ENCODE results near the gene MAST4.
"Not testable (repeated sequence)": the region's sequence is repeated elsewhere in the genome, so short reads cannot be mapped to it uniquely, and the experiment has no call there.

The MAST4 gene

GRCh38 chr5:66747607-66748006 is 151.4 kb downstream of the MAST4 start:
- DNase-seq = no peak

- not testable (repeated sequence) for DNase-seq
Measured at GRCh38 chr5:66752668-66753067, 156.5 kb downstream of the MAST4 start.

- peak in 1 of 5 experiments; percentile 29 for DNase-seq
Measured at GRCh38 chr5:66757219-66757833, 161.1 kb downstream of the MAST4 start.

DNA sequence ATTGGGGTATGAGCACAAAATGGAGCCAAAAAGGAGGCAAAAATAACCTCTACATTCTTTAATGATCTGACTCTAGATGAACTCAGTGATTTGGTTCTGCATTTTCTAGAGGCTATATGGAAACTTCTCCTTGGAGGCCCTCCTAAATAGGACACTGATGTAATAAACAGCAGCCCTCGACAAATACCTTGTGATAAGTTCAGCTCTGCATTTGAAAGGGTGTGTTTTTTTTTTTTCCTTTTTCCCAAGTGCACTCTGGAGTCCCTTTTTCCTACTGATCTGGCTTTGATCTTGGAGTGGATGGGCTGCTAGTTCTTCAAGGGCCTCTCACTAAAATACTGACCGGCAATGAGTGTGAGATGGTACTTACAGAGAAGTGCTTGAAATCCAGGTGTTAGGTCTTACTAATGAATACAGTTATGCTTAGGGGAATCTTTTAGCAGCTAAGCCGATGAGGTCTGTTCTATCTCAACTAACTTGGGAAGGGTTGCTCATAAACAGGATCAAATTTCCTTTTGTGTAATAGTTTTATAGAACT is 161.7 kb downstream of the MAST4 start:
- DNase-seq = no peak

- DNase-seq = no peak
Measured at GRCh38 chr5:66769030-66769733, 173.0 kb downstream of the MAST4 start.

DNA sequence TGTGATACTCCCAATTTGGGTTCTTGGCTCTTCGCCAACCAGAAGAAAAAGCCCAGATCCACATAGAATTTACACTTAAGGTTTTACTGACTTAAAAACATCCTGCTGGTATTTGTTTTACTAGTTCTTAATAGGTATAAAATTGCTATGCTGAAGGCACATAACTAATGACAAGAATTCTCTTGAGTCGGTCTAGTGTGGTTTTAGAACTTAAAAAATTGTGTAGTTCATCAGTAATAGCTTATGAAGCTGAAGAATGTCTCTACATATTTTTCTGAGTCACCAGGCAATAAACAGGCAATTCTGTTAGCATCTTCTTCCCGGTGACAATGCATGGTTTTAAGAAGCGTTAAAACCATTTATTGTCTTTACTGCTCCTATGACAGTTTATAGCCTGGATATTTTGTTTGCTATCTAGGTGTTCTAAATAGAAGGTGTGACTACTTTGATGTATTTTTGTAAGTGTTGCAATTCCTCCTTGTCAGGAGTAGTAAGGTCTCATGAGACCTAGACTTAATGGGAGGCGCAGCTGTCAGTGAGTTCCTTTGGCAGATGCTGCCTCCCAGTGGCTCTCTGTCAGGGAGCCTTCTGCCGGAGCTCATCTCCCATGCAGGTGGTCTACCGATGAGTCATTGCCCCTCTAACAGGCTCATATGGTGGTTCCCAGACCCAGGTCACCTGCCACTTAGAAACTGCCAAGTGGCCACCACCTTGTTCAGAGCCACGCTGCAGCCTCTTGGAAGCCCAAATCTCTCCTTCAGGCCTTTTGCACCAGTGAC is 173.8 kb downstream of the MAST4 start:
- DNase-seq = no peak

GRCh38 chr5:66777868-66778267 is 181.7 kb downstream of the MAST4 start:
- DNase-seq = no peak

DNA sequence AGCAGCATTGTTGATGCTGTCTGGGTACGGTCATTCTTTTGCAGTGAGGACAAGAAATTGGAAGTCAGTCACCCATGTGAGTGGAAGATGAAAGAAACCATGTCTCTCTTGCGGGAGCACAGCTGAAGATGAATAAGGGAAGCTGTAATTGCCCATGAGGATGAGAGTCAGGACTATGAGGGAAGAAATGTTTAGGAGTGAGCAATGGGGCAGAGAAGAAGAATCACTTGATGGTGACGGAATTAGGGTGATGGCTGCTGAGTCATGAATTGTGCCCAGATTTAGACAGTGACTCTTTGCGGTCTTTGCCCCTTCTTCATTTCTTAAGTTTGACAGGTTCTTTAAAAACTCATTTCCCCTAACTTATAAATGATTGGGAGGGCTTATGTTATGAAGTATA is 183.3 kb downstream of the MAST4 start:
- DNase-seq = no peak

- DNase-seq = no peak
Measured at GRCh38 chr5:66788556-66788955, 192.4 kb downstream of the MAST4 start.

DNA sequence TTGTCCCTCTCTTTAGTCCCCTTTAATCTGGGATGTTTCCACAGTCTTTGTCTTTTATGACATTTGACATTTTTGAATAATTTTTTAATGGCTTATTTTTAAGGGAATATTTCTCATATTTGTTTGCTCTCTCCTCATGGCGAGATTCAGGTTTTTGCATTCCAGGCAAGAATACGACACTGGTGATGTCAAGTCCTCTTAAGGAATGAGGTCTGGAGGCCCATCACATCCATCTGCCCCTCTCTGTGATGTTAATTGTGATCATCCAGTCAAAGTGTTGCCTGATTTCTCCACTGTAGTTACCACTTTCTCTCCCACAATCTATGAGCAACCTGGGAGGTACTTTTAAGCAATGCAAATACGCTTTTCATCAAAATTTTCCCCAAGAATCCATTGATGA is 193.2 kb downstream of the MAST4 start:
- DNase-seq = no peak

GRCh38 chr5:66793049-66793448 is 196.9 kb downstream of the MAST4 start:
- DNase-seq = no peak

DNA sequence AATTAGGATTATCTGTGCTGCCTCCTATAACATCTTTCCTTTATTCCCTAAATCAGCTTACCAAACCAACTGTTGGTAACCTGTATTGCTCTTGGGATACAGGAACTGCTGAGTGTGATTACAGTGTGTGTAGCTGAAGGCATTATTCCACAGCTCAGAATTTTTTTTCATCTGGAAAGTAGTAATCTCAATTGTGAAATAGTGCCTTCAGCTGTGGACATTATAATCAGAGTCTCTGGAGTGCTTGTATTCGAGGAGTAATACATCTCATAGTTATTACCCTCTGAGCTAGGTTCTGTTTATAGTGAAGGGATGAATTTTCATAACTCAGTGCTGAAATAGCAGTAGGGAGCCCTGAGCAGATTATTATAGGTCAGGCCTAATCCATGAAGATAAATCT is 199.5 kb downstream of the MAST4 start:
- DNase-seq = no peak

DNA sequence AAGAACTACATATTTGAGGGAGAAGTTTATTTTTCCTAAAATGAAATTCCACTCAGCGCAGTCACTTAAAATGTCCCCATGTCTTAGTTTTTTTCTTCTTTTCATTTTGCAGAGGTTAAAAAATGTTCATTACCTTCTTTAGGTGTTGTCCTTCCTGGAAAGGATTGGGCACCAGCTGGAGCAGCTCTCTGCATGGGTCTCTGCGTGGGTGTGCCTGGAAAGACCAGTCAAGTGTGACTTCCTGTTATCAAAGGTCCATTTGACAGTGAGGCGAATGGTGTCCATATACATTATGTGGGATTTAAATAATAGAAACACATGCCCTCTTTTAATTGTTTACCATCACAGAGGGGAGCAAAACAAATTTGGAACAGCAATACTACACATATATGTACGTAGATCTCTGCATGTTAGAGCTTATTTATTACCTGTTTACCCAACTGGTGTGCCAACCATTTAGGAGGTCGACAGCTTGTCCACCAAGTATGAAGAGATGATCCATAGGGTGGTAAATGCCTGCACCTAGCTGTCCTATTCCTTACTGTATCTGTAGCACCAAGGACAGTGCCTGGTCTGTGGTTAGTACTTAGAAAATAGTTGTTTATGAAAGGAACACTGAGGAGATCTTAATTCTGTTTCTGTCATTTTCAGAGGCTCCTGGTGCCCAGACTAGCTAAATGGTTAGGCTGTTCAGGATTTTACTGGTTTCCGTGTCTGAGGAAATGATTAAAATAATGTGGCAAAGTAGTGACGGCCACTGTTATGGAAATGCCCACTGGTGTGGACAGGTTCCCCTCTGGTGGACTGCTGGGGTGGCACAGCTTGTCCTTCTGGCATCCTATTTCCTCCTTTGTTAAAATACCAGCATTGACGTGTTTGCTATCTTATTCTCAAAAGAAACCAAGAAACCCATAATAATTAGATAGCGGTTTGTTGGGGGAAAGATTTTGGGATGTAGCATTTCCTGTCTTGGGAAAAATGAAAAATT is 200.4 kb downstream of the MAST4 start:
- no peak for DNase-seq

DNA sequence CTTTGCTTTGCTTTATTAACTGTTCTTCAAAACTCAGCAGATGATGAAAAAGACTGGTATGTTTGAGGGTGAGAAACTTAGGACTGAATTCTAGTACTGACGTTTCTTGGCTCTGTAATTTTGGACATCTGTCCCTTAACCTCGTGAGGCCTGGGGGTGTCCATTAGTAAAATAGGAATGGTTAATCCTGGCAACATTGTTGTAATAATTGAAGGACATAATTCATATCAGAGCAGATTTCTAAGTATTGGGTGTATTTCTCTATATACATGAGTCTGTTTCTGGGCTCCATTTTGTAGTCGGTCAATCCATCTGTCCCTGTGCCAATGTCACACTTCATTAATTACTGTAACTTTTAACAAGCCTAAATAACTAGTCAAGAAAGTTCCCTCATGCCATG is 206.7 kb downstream of the MAST4 start:
- no peak for DNase-seq

DNA sequence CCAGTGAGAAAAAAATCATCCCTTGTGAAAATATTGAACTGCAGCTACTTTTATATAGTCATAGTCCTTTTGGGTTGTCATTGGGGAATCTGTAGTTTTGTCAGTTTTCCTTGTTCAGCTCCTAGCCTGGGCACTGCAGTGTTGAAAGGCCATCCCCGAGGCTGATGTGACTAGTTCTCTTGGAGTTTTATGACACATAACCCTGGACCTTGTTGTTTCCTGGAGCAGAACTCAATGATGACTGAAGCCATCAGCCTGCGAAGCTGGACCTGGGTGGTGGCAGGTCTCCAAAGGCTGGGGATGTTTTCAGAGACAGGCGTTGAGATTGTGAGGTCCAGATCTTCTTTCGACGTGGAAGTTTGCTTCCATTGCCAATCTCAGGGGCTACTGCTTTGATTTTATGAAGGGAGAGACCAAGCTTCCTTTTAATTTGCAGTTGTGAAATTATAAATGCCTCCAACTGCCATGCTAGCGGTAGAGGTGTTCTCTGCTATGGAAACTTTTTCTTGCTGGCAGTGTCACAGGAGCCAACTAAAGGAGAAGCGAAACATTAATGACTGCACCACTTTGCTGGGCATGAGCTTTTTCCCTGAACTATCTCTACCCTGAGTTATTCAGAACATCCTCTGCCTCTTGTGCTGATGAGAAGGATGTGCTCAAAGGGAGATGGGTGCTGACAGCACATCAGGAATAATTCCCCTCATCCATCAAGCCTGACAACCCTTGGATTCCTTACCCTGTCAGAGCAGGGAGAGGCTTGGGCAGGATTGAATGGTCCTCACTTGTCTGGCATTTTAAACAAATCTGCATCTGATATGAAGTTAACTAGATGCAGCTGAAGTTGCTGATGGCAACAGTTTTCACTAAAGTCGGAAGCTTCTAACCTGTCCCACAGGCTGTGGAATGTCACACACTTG is 209.6 kb downstream of the MAST4 start:
- no peak for DNase-seq

GRCh38 chr5:66807743-66808142 is 211.6 kb downstream of the MAST4 start:
- no peak for DNase-seq

GRCh38 chr5:66808663-66809062 is 212.5 kb downstream of the MAST4 start:
- no peak for DNase-seq

- DNase-seq = no peak
Measured at GRCh38 chr5:66810151-66810550, 214.0 kb downstream of the MAST4 start.

DNA sequence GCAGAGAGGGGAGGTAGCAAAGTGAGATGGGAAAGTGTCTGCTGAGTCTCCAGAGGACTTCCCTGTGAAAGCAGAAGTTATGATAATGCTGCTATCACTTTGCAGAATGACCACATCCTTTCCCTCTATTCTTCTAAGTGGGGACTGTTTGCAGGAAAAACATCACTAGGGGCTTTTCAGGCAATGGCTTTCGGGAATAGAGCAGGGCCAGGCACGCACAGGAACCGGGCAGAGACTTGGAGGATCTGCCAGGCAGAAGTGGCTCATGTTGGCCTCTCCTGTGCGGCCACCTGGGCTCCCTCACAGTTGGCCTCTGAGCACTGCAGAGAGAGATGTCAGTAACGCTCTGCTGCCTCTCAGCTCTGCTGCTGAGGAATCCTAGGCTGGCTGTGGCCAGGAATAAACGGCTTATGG is 214.7 kb downstream of the MAST4 start:
- DNase-seq = no peak

- DNase-seq = no peak
Measured at GRCh38 chr5:66812291-66812690, 216.1 kb downstream of the MAST4 start.

GRCh38 chr5:66813306-66813705 is 217.1 kb downstream of the MAST4 start:
- DNase-seq = no peak

Measured in T-helper 2 cell (primary cell).